Testis (tissue), 2 donors: ENCODE measurements around the gene SFRP2.

Experiments used
- POLR2A ChIP-seq: fragments of 450-650 bp; IDR thresholded peaks from one replicate; pipeline ENCODE4 v1.6.1; 2017; ENCODE audit warnings: antibody characterized with exemption, mild to moderate bottlenecking, moderate library complexity
- TF ChIP-seq, protein P1 (sequence below), 3 experiments: fragments of 450-650 bp in 2 of 3; fragments of 200-600 bp in 1 of 3; sonication (generic) in 1 of 3; IDR thresholded peaks; one replicate each; pipeline ENCODE4 v1.5.1; 2016 to 2019; ENCODE audit warnings: antibody characterized with exemption in 3 of 3, mild to moderate bottlenecking in 2 of 3, moderate library complexity in 1 of 3

DNA sequence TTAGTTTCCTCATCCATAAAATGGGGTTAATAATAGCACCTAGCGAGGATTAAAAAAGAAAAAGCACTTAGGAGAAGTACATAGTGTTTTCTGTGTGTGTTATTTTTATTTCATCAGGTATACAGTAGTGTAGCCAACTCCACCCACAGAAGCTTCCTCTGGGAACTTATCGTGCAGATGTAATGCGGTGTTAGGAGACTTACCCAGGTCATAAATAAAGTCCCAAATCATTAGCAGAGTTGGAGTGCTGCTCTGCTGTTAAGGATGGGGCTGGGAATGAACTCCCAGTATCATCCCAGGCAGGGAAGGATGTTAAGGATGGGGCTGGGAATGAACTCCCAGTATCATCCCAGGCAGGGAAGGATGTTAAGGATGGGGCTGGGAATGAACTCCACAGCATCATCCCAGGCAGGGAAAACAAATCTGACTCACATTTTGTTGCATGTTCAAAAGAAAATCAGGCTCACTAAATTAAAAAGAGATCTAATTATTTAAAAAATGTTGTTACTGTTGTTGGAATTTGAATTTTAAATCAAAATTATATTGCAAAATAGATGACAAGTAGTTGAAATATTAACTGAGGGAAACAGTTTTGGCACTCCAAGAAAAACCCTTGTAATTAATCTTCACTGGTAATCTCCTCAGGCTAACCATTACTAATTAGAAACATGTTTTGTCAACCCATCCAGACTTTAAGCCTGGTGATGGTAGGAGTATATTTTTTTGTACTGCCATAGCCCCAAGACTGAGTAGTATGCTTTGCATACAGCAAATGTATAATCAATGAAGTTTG, 10.2 kb upstream of the SFRP2 start:
- TF ChIP-seq, protein P1, sequence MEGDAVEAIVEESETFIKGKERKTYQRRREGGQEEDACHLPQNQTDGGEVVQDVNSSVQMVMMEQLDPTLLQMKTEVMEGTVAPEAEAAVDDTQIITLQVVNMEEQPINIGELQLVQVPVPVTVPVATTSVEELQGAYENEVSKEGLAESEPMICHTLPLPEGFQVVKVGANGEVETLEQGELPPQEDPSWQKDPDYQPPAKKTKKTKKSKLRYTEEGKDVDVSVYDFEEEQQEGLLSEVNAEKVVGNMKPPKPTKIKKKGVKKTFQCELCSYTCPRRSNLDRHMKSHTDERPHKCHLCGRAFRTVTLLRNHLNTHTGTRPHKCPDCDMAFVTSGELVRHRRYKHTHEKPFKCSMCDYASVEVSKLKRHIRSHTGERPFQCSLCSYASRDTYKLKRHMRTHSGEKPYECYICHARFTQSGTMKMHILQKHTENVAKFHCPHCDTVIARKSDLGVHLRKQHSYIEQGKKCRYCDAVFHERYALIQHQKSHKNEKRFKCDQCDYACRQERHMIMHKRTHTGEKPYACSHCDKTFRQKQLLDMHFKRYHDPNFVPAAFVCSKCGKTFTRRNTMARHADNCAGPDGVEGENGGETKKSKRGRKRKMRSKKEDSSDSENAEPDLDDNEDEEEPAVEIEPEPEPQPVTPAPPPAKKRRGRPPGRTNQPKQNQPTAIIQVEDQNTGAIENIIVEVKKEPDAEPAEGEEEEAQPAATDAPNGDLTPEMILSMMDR (IDR thresholded peaks at IDR 0.05), result no peak
- TF ChIP-seq POLR2A, result no peak
